ENCODE data around the gene SH3PXD2A.
A peak's percentile ranks its signal among the peaks of the same experiment; 100 is the strongest.

SH3PXD2A gene

GRCh38 chr10:103549349-103549685 lies 306.1 kb downstream of the SH3PXD2A start:
- Histone ChIP-seq H3K9me3 (ENCODE audit: control insufficient read depth, insufficient read depth, low read depth, low read length) (no peaks in the 10 kb centered on the region), H3K4me3 (ENCODE audit: low read depth, low read length) (no peak overlapping the region), H3K36me3 (ENCODE audit: control insufficient read depth in 2 of 2, insufficient read depth in 1 of 2, low read length in 2 of 2) (no peaks in the 10 kb centered on the region), H3K27ac (ENCODE audit: extremely low read depth, low read depth, low read length) (no peak overlapping the region), H3K4me1 (ENCODE audit: control insufficient read depth, insufficient read depth, low read length) (no peaks in the 10 kb centered on the region)
- ChIA-PET CTCF (interaction anchor here (0.5 to 5.3 kb wide), 2 partner anchors 15 to 43 kb away, joined by 3 to 21 read pairs; no protein-coding TSS in a partner anchor), POLR2A (no interaction called here)
- TF ChIP-seq ZNF221 (tag by site-specific recombination; IDR thresholded peaks at IDR 0.05; ENCODE audit: borderline replicate concordance), result no peak

- H3K9me3 ChIP-seq (ENCODE audit: control insufficient read depth, insufficient read depth, low read depth, low read length), result no peaks in the 10 kb centered on the region
- no peaks in the 10 kb centered on the region for H3K36me3 ChIP-seq (ENCODE audit: control insufficient read depth in 2 of 2, insufficient read depth in 1 of 2, low read length in 2 of 2)
- CTCF ChIA-PET, result interaction anchor here (0.5 to 5.3 kb wide), 3 partner anchors 16 to 130 kb away, joined by 3 to 21 read pairs (median 6); no protein-coding TSS in a partner anchor
- no peak overlapping the region for H3K4me3 ChIP-seq (ENCODE audit: low read depth, low read length)
- no peak for TF ChIP-seq ZBTB48 (tag by site-specific recombination; IDR thresholded peaks at IDR 0.05)
- TF ChIP-seq KLF1 (tag by site-specific recombination; IDR thresholded peaks at IDR 0.05), result peak; percentile 76
- peak; percentile 90 for TF ChIP-seq EGR2 (tag by site-specific recombination; IDR thresholded peaks at IDR 0.05; ENCODE audit: low read depth)
- TF ChIP-seq ZFHX2 (tag by site-specific recombination; conservative IDR thresholded peaks at IDR 0.05), result peak; percentile 64
- TF ChIP-seq ZNF670 (tag by site-specific recombination; IDR thresholded peaks at IDR 0.05; ENCODE audit: low read depth), result no peak
- TF ChIP-seq ZNF146 (tag by site-specific recombination; IDR thresholded peaks at IDR 0.05), result no peak
- no peaks in the 10 kb centered on the region for H3K4me1 ChIP-seq (ENCODE audit: control insufficient read depth, insufficient read depth, low read length)
- POLR2A ChIA-PET, result no interaction called here
- no peak overlapping the region for H3K27ac ChIP-seq (ENCODE audit: extremely low read depth, low read depth, low read length)
Observed at GRCh38 chr10:103548581-103549348, 306.6 kb downstream of the SH3PXD2A start.

GRCh38 chr10:103548006-103548405 lies 307.4 kb downstream of the SH3PXD2A start:
- no peak for TF ChIP-seq YY2 (tag by site-specific recombination; IDR thresholded peaks at IDR 0.05)
- no peak for TF ChIP-seq ZNF623 (tag by site-specific recombination; IDR thresholded peaks at IDR 0.05)
- TF ChIP-seq ZNF529 (tag by site-specific recombination; IDR thresholded peaks at IDR 0.05; ENCODE audit: insufficient replicate concordance), result no peak
- no peak for TF ChIP-seq ZNF555 (tag by site-specific recombination; conservative IDR thresholded peaks at IDR 0.05)
- no peak for TF ChIP-seq ZNF660 (tag by site-specific recombination; IDR thresholded peaks at IDR 0.05)
- no peak for TF ChIP-seq ZNF292 (tag by site-specific recombination; IDR thresholded peaks at IDR 0.05; ENCODE audit: borderline replicate concordance, low read depth)
- no peak for TF ChIP-seq ZNF843 (tag by site-specific recombination; IDR thresholded peaks at IDR 0.05)
- TF ChIP-seq ZNF600 (tag by site-specific recombination; IDR thresholded peaks at IDR 0.05), result no peak
- TF ChIP-seq KLF10 (tag by site-specific recombination; IDR thresholded peaks at IDR 0.05), result no peak
- TF ChIP-seq ZFP41 (tag by site-specific recombination; IDR thresholded peaks at IDR 0.05; ENCODE audit: borderline replicate concordance), result no peak
- TF ChIP-seq ZNF211 (tag by site-specific recombination; IDR thresholded peaks at IDR 0.05; ENCODE audit: low read depth), result no peak
- no peak for TF ChIP-seq ZNF596 (tag by site-specific recombination; IDR thresholded peaks at IDR 0.05)
- TF ChIP-seq REST (tag by site-specific recombination; IDR thresholded peaks at IDR 0.05), result no peak
- TF ChIP-seq ZNF280C (tag by site-specific recombination; IDR thresholded peaks at IDR 0.05), result no peak
- TF ChIP-seq HOXA7 (CRISPR knock-in tag; IDR thresholded peaks at IDR 0.05; ENCODE audit: borderline replicate concordance), result no peak
- no peak for TF ChIP-seq SALL2 (tag by site-specific recombination; IDR thresholded peaks at IDR 0.05; ENCODE audit: borderline replicate concordance)
- TF ChIP-seq ZNF362 (tag by site-specific recombination; IDR thresholded peaks at IDR 0.05), result no peak
- no peaks in the 10 kb centered on the region for H3K9me3 ChIP-seq (ENCODE audit: control insufficient read depth, insufficient read depth, low read depth, low read length)
- POLR2A ChIA-PET, result no interaction called here
- H3K4me3 ChIP-seq (ENCODE audit: low read depth, low read length), result no peak overlapping the region
- no peaks in the 10 kb centered on the region for H3K36me3 ChIP-seq (ENCODE audit: control insufficient read depth in 2 of 2, insufficient read depth in 1 of 2, low read length in 2 of 2)
- peaks cover 5% of the 10 kb centered on the region for H3K4me1 ChIP-seq (ENCODE audit: control insufficient read depth, insufficient read depth, low read length)
- no peak overlapping the region for H3K27ac ChIP-seq (ENCODE audit: extremely low read depth, low read depth, low read length)
- CTCF ChIA-PET, result interaction anchor here (5.3 kb wide), 1 partner anchor 17 kb away, joined by 21 read pairs; no protein-coding TSS in a partner anchor
